Activated T-helper 2 cell treated with anti-CD3 and anti-CD28 coated beads, Interferon-gamma antibody, Interleukin-2, Interleukin-4, amounts not matched to agents 10 μg/mL and 5 μg/mL and 100 μg/mL, durations not matched to agents 14 hours and 24 hours and 36 hours (primary cell): Measurements from ENCODE around the gene PRKAG3. TPM values are rescaled to one million over a fixed set of nuclear protein-coding genes. Genes with fewer than 3 reads are reported as not detected.

Source experiments
- DNase-seq: peaks from one replicate; pipeline ENCODE4 v3.0.0; 2021; ENCODE audit warnings: low spot score
- H3K27ac Mint-ChIP-seq: one replicate; pipeline ENCODE4 v1.8.0; 2021; ENCODE audit warnings: mixed read lengths
- H3K27me3 Mint-ChIP-seq: one replicate; pipeline ENCODE4 v1.8.0; 2021; ENCODE audit warnings: low read depth, mixed read lengths
- H3K36me3 Mint-ChIP-seq: one replicate; pipeline ENCODE4 v1.8.0; 2021; ENCODE audit warnings: low read depth, mixed read lengths
- H3K4me1 Mint-ChIP-seq: one replicate; pipeline ENCODE4 v1.8.0; 2021; ENCODE audit warnings: low read depth, mixed read lengths
- H3K4me3 Mint-ChIP-seq: one replicate; pipeline ENCODE4 v1.8.0; 2021; ENCODE audit warnings: low read depth, mild to moderate bottlenecking, moderate library complexity, mixed read lengths
- H3K9me3 Mint-ChIP-seq: one replicate; pipeline ENCODE4 v1.8.0; 2021; ENCODE audit warnings: mixed read lengths
- intact Hi-C: fragments of 100-400 bp; cut with micrococcal nuclease; formaldehyde crosslinking; loops from one replicate; pipeline ENCODE4 v1.15.1; 2023
- total RNA-seq: library from RNA; stranded (reverse); gene quantifications from 2 replicates; pipeline ENCODE4 v1.2.3, GENCODE V29; 2022

PRKAG3 gene
- total RNA-seq: not detected in 2 replicates

GRCh38 chr2:218831378-218831990, at the start of gene PRKAG3:
Gene PRKAG3, minus strand, starts transcription at chr2:218831803.
- intact Hi-C loops: no loop called here
- no peaks in the 10 kb centered on the region for H3K4me1 Mint-ChIP-seq
- H3K36me3 Mint-ChIP-seq: no peaks in the 10 kb centered on the region

DNA sequence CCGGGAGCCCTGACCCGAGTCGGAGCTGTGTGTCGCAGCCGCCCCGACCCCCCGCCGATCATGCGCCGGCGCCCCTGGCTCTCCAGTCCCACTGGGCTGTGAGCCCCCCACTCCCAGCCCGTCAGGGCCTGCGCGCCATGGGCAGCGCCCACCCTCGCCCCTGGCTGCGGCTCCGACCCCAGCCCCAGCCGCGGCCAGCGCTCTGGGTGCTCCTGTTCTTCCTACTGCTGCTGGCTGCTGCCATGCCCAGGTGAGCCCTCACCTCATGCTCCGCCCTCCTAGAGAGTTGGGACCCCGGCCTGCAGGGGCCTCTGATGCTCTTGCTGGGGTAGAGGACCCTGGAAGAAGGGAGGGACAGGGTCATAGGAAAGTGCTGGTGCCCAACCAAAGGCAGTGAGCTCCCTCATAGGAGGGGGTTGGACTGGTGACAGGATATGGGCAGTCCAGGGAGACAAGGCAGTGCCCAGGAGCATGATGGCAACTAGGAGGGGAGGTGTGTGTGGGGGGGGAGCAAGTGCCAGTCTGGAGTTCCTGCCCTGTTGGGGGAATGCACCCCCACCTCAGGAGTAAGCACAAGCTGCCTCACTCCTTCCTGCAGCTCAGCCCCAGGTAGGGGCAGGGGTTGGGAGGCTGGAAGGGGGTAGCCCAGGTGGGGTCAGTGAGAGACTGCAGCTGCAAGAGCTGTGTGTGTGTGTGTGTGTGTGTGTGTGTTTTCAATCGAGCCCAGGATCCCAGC, 49.4 kb upstream of the PRKAG3 start:
- H3K27ac Mint-ChIP-seq: no peak overlapping the region
- intact Hi-C loops: loop anchor here (1.0 kb wide), 1 partner anchor 17 kb away; no protein-coding TSS in a partner anchor
- H3K4me3 Mint-ChIP-seq: peak overlapping the region; percentile 49
- H3K9me3 Mint-ChIP-seq: no peaks in the 10 kb centered on the region
- peaks cover 69% of the 10 kb centered on the region for H3K27me3 Mint-ChIP-seq
- no peaks in the 10 kb centered on the region for H3K36me3 Mint-ChIP-seq
- DNase-seq: no peak
- peaks cover 25% of the 10 kb centered on the region for H3K4me1 Mint-ChIP-seq

More at GRCh38 chr2:218831378-218831990, at the start of gene PRKAG3:
- Mint-ChIP-seq H3K27me3 (peaks cover 20% of the 10 kb centered on the region), H3K27ac (no peak within 1 kb of the TSS), H3K4me3 (no peak within 1 kb of the TSS), H3K9me3 (no peaks in the 10 kb centered on the region)
- DNase-seq: no peak

- no peak for DNase-seq
- Mint-ChIP-seq H3K27me3 (peaks cover 69% of the 10 kb centered on the region), H3K9me3 (no peaks in the 10 kb centered on the region), H3K36me3 (no peaks in the 10 kb centered on the region), H3K27ac (no peak within 1 kb of the TSS), H3K4me3 (peak within 1 kb of the TSS; percentile 64), H3K4me1 (peaks cover 25% of the 10 kb centered on the region)
- intact Hi-C loops: loop anchor here (1.0 kb wide), 1 partner anchor 18 kb away; no protein-coding TSS in a partner anchor
These were observed 48.7 kb upstream of the PRKAG3 start, which contains the start of gene WNT10A for GRCh38 chr2:218880102-218880858. Gene WNT10A, plus strand, starts transcription at chr2:218880852. Its CDS starts 144 bp downstream, at chr2:218880996.

GRCh38 chr2:218879776-218880101, 48.1 kb upstream of the PRKAG3 start:
- Mint-ChIP-seq H3K9me3 (no peaks in the 10 kb centered on the region), H3K27ac (no peak overlapping the region), H3K27me3 (peaks cover 68% of the 10 kb centered on the region), H3K36me3 (no peaks in the 10 kb centered on the region), H3K4me3 (peak overlapping the region; percentile 18), H3K4me1 (peaks cover 25% of the 10 kb centered on the region)
- intact Hi-C loops: loop anchor here (1.0 kb wide), 1 partner anchor 19 kb away; no protein-coding TSS in a partner anchor
- no peak for DNase-seq

DNA sequence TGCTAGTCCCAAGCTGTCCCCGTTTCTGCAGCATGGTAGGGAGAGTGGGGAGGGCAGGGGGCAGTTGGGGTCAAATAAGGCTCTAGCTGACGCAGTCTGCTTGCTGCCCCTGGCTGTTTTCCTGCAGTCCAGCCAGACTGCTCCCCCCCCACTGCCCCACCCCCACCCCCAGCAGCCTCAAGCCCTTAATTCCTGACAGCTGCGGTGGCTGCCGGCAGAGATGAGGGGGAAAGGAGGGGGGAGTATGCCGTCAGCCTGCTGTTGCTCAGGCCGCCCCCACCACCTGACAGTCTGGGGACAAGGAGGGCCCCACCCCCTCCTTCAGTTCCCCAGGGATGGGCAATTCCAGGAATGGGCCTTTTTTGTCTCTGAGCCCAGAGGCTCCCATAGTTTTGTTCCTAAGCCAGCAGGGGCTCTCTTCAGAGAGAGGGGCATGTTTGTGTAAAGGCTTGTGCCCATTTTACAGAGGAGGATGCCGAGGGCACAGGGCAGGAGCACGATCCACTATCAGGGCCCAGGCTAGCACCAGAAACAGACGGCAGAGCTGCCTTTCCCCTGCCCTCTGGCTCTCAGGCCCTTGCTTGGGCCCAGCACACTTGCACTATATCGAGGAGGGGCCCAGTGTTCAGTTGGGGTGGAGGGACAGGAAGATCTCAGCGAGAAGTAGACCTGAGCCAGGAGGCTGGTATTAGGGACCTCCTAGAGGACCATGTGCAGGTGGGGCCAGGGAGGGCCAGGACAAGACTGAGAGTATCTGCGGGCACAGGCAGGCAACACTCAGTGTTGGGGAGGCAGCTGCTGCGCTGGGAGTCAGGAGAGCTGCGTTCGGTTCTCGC, 47.5 kb upstream of the PRKAG3 start:
- peak overlapping the region; percentile 18 for H3K4me3 Mint-ChIP-seq
- intact Hi-C loops: no loop called here
- DNase-seq: no peak
- H3K9me3 Mint-ChIP-seq: no peaks in the 10 kb centered on the region
- peaks cover 22% of the 10 kb centered on the region for H3K4me1 Mint-ChIP-seq
- H3K36me3 Mint-ChIP-seq: no peaks in the 10 kb centered on the region
- H3K27ac Mint-ChIP-seq: no peak overlapping the region
- H3K27me3 Mint-ChIP-seq: peaks cover 69% of the 10 kb centered on the region

DNA sequence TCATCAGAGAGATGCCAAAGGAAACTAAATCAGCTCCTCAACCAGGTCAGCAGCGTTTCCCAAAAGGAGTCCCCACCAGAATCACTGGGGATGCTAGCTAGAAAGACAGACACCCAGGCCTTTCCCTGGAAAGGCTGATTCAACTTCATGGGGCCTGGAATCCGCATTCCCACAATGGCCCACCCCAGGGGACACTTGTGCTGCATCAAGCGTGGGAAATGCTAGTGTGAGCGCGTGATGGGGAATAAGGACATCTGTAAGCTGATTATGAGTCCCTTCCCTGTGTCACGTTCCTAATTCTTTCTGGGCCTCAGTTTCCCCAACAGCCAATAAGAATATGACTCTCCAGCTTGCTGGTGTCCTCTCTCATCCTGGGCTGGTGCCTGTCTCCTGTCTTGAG, 46.9 kb upstream of the PRKAG3 start:
- Mint-ChIP-seq H3K36me3 (no peaks in the 10 kb centered on the region), H3K9me3 (no peaks in the 10 kb centered on the region), H3K4me3 (no peak overlapping the region), H3K27me3 (peaks cover 66% of the 10 kb centered on the region), H3K27ac (no peak overlapping the region), H3K4me1 (peaks cover 22% of the 10 kb centered on the region)
- DNase-seq: no peak
- intact Hi-C loops: no loop called here

DNA sequence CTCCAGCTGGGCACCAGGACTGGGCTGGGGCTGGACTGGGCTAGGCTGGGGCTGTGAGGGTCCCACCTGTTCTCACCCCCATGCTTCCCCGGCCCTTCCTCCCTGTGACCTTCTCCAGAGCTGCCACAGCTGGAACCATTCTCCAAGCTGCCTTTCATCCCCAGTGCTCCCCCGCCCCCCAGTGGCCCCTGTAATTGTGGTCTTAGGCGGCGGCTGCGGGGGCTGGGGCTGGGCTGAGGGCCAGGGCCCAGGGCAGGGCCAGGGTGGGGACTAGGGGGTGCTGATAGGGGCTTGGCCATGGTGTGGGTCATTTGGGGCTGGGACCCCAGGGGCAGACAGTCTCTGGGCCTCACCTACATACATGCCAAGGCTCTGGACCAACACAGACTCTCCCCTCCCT, 46.3 kb upstream of the PRKAG3 start:
- Mint-ChIP-seq H3K4me1 (peaks cover 18% of the 10 kb centered on the region), H3K4me3 (no peak overlapping the region), H3K9me3 (no peaks in the 10 kb centered on the region), H3K36me3 (no peaks in the 10 kb centered on the region), H3K27ac (no peak overlapping the region), H3K27me3 (peaks cover 67% of the 10 kb centered on the region)
- intact Hi-C loops: loop anchor here (2.0 kb wide), 1 partner anchor 103 kb away; no protein-coding TSS in a partner anchor
- no peak for DNase-seq

DNA sequence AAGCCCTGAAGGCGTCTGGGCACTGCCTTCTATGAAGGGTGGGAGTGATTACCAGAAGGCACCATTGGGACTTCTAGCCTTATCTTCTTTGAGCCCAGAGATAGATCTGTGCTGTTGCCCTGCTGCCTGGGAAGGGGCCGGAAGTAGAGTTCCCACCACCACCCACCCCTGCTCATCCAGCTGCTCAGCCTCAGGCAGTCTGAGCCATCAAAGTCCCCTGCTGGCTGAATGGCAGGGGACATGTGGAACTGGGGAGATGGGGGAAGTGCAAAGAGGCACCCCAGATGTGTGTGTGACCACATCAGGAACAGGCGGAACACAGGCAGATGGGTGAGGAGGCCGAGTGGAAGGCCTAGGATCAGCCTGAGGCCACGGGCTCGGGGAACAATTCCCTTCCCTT, 45.7 kb upstream of the PRKAG3 start:
- Mint-ChIP-seq H3K36me3 (no peaks in the 10 kb centered on the region), H3K4me3 (no peak overlapping the region), H3K9me3 (no peaks in the 10 kb centered on the region), H3K27me3 (peaks cover 67% of the 10 kb centered on the region), H3K27ac (no peak overlapping the region), H3K4me1 (peaks cover 16% of the 10 kb centered on the region)
- no peak for DNase-seq
- intact Hi-C loops: loop anchor here (2.0 kb wide), 1 partner anchor 103 kb away; no protein-coding TSS in a partner anchor

DNA sequence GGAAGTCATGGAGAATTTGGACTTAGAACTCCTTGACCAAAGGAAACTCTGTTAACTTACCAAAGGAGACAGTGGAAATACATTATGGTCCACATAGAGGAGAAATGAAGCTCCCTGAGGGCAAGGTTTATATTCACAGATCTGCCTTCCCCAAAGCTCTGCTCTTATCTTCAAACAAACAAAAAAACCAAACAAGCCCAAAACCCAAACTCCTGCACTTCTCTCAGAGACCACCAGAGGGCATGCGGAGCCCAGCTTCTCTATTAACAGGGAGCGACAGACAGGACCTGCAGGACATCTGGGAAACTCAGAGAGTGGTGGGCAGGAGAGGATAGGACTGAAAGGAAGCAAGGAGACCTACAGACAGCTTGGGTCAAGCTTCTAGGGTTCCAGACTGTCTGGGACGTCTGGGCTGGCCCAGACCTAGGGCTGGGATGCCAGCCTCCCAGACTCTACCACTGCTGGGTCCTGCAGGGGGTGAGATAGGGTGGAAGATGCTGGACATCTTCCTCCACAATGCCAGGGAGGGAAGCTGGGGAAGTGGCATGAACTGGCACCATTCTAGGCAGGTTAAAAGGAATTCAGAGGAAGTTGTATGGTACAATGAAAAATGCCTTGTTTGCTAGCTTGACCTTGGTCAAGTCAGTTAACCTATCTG, 45.1 kb upstream of the PRKAG3 start:
- Mint-ChIP-seq H3K4me3 (no peak overlapping the region), H3K27me3 (peaks cover 68% of the 10 kb centered on the region), H3K36me3 (no peaks in the 10 kb centered on the region), H3K27ac (no peak overlapping the region), H3K9me3 (no peaks in the 10 kb centered on the region), H3K4me1 (peaks cover 17% of the 10 kb centered on the region)
- peak; percentile 56 for DNase-seq
- intact Hi-C loops: loop anchor here (1.0 to 2.0 kb wide), 2 partner anchors 22 to 104 kb away; no protein-coding TSS in a partner anchor

- Mint-ChIP-seq H3K36me3 (no peaks in the 10 kb centered on the region), H3K27me3 (peaks cover 63% of the 10 kb centered on the region), H3K27ac (no peak overlapping the region), H3K9me3 (no peaks in the 10 kb centered on the region), H3K4me3 (no peak overlapping the region), H3K4me1 (peaks cover 14% of the 10 kb centered on the region)
- intact Hi-C loops: loop anchor here (1.0 to 2.0 kb wide), 2 partner anchors 23 to 105 kb away; no protein-coding TSS in a partner anchor
- DNase-seq: no peak
These were observed 44.2 kb upstream of the PRKAG3 start for GRCh38 chr2:218875692-218876246.

- Mint-ChIP-seq H3K36me3 (no peaks in the 10 kb centered on the region), H3K9me3 (no peaks in the 10 kb centered on the region), H3K4me3 (no peak overlapping the region), H3K27me3 (peaks cover 70% of the 10 kb centered on the region), H3K4me1 (peaks cover 6% of the 10 kb centered on the region), H3K27ac (no peak overlapping the region)
- DNase-seq: no peak
- intact Hi-C loops: loop anchor here (5.0 kb wide), 1 partner anchor 189 kb away; the partner anchor contains the start of gene IHH
These were observed 42.0 kb upstream of the PRKAG3 start for GRCh38 chr2:218873359-218874194.
